Neuronal stem cell (in vitro differentiated cells): ENCODE data around the gene INAFM2.
A peak's percentile ranks its signal among the peaks of the same experiment; 100 is the strongest.

Experiments
- DNase-seq: peaks from one replicate; pipeline ENCODE4 v3.0.0-alpha.2; 2013; ENCODE audit warnings: low spot score
- H2AFZ ChIP-seq: one replicate; pipeline ENCODE4 v1.6.1; 2013; ENCODE audit warnings: mild to moderate bottlenecking, low read length, inconsistent platforms
- H2AK5ac ChIP-seq: 2 replicates; pipeline ENCODE4 v1.6.1; 2013; ENCODE audit warnings: low read depth, mild to moderate bottlenecking, inconsistent platforms, low read length, moderate library complexity, mixed read lengths
- H2BK120ac ChIP-seq: 2 replicates; pipeline ENCODE4 v1.6.1; 2013; ENCODE audit warnings: low read depth, mild to moderate bottlenecking, inconsistent platforms, low read length, moderate library complexity, mixed read lengths
- H2BK12ac ChIP-seq: one replicate; pipeline ENCODE4 v1.6.1; 2013; ENCODE audit warnings: low read length, inconsistent platforms
- H2BK15ac ChIP-seq: 2 replicates; pipeline ENCODE4 v1.6.1; 2013; ENCODE audit warnings: mild to moderate bottlenecking, low read length, inconsistent platforms, mixed read lengths
- H2BK5ac ChIP-seq: one replicate; pipeline ENCODE4 v1.6.1; 2013; ENCODE audit warnings: inconsistent platforms, mild to moderate bottlenecking, low read length, moderate library complexity
- H3K14ac ChIP-seq: one replicate; pipeline ENCODE4 v1.6.1; 2013; ENCODE audit warnings: low read length, inconsistent platforms
- H3K18ac ChIP-seq: 2 replicates; pipeline ENCODE4 v1.6.1; 2013; ENCODE audit warnings: low read length, inconsistent platforms
- H3K23ac ChIP-seq: 2 replicates; pipeline ENCODE4 v1.6.1; 2013; ENCODE audit warnings: low read depth, mild to moderate bottlenecking, mixed read lengths, low read length, inconsistent platforms; ENCODE audit not compliant: poor library complexity
- H3K27ac ChIP-seq: replicated peaks from 3 replicates; pipeline ENCODE4 v1.5.1; 2013; ENCODE audit warnings: low read length, inconsistent platforms
- H3K27me3 ChIP-seq, 3 experiments: 2 replicates each; pipeline ENCODE4 v1.6.1; 2013; ENCODE audit warnings: low read length in 3 of 3, mild to moderate bottlenecking in 2 of 3, inconsistent platforms in 1 of 3, low read depth in 1 of 3, mixed read lengths in 1 of 3, moderate library complexity in 1 of 3; ENCODE audit not compliant: control insufficient read depth in 3 of 3, insufficient read depth in 3 of 3
- H3K36me3 ChIP-seq, 2 donors: replicated peaks in 1 of 2; 2 replicates each; pipeline ENCODE4 v1.6.1; 2013; ENCODE audit warnings: low read length in 2 of 2; ENCODE audit not compliant: control insufficient read depth in 2 of 2, insufficient read depth in 2 of 2
- H3K4ac ChIP-seq: 2 replicates; pipeline ENCODE4 v1.6.1; 2013; ENCODE audit warnings: inconsistent platforms, mild to moderate bottlenecking, low read length, moderate library complexity
- H3K4me1 ChIP-seq, 2 donors: 1 replicate in 1 of 2; 2 replicates in 1 of 2; pipeline ENCODE4 v1.6.1; 2013; ENCODE audit warnings: low read length in 2 of 2, low read depth in 1 of 2; ENCODE audit not compliant: control insufficient read depth in 2 of 2, insufficient read depth in 1 of 2
- H3K4me2 ChIP-seq: one replicate; pipeline ENCODE4 v1.6.1; 2013; ENCODE audit warnings: mild to moderate bottlenecking, low read length, inconsistent platforms; ENCODE audit not compliant: insufficient read depth, poor library complexity, severe bottlenecking
- H3K4me3 ChIP-seq, 2 donors: 2 replicates each; pipeline ENCODE4 v1.5.1; 2013; ENCODE audit warnings: low read length in 2 of 2, mild to moderate bottlenecking in 2 of 2, inconsistent platforms in 1 of 2, moderate library complexity in 1 of 2
- H3K79me1 ChIP-seq: one replicate; pipeline ENCODE4 v1.6.1; 2013; ENCODE audit warnings: low read depth, mild to moderate bottlenecking, inconsistent platforms, low read length, moderate library complexity
- H3K9ac ChIP-seq: one replicate; pipeline ENCODE4 v1.6.1; 2013; ENCODE audit warnings: mild to moderate bottlenecking, low read depth, low read length, inconsistent platforms; ENCODE audit not compliant: poor library complexity
- H3K9me3 ChIP-seq, 2 donors: replicated peaks in 1 of 2; 2 replicates each; pipeline versions ENCODE3 to v1.6.1; 2013; ENCODE audit warnings: low read length in 2 of 2, mild to moderate bottlenecking in 2 of 2, inconsistent platforms in 1 of 2, low read depth in 1 of 2, mixed read lengths in 1 of 2, moderate library complexity in 1 of 2; ENCODE audit not compliant: control insufficient read depth in 2 of 2, insufficient read depth in 1 of 2
- H4K8ac ChIP-seq: one replicate; pipeline ENCODE4 v1.6.1; 2013; ENCODE audit warnings: low read depth, mild to moderate bottlenecking, inconsistent platforms, low read length, moderate library complexity
- H4K91ac ChIP-seq: one replicate; pipeline ENCODE4 v1.6.1; 2013; ENCODE audit warnings: low read length, low read depth, mild to moderate bottlenecking, inconsistent platforms; ENCODE audit not compliant: poor library complexity
- WGBS, 2 donors: extraction: QIAGEN DNeasy Blood & Tissue Kit; methylation state at CpG; one replicate each; pipeline ENCODE4 v1.1.7; 2013; ENCODE audit warnings: missing lambda C conversion rate in 2 of 2, mixed read lengths in 1 of 2; ENCODE audit not compliant: insufficient read length in 2 of 2, insufficient replicate concordance in 1 of 2; ENCODE audit errors: extremely low coverage in 2 of 2; 5-methylcytosine and 5-hydroxymethylcytosine counted together

Gene INAFM2

DNA sequence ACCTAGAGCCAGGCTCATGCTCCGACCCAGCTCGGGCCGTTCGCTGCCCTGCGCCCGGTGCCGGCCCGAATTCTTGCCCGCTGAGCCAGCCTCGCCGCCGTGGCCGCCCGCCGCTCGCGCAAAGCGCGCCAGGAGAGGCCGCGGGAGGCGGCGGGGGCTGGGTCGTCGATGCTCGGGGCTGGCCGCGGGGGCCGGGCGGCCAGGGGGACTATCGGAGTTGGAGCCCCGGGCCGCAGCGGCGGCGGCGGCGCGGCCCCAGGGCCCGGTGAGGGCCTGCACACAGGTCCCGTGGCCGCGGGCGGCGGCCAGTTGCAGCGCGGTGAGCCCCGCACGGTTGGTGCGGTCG lies 41.7 kb upstream of the INAFM2 start:
- Histone ChIP-seq H2BK5ac (peak overlapping the region; percentile 79), H3K4ac (no peak overlapping the region), H3K36me3 (no peaks in the 10 kb centered on the region), H2AK5ac (peak overlapping the region; percentile 64), H2BK15ac (peak overlapping the region; percentile 62), H4K8ac (no peak overlapping the region), H3K9me3 (peaks cover 0 to 7% of the 10 kb centered on the region in 2 donors), H3K23ac (peak overlapping the region; percentile 77), H3K4me3 (peak overlapping the region in 1 of 2 donors; percentile 79), H3K4me1 (peaks cover 14 to 43% of the 10 kb centered on the region in 2 donors), H3K14ac (no peak overlapping the region), H3K9ac (no peak overlapping the region), H3K27me3 (peaks cover 0 to 64% (median 40%) of the 10 kb centered on the region in 3 experiments), H3K27ac (no peak overlapping the region), H3K79me1 (no peaks in the 10 kb centered on the region), H3K18ac (peak overlapping the region; percentile 38), H2BK12ac (no peak overlapping the region), H2AFZ (no peak overlapping the region), H4K91ac (no peak overlapping the region), H3K4me2 (peak overlapping the region; percentile 99), H2BK120ac (peak overlapping the region; percentile 37)
- WGBS, 2 donors = no CpG with 5 or more reads among the region's 51 CpGs
- no peak for DNase-seq

DNA sequence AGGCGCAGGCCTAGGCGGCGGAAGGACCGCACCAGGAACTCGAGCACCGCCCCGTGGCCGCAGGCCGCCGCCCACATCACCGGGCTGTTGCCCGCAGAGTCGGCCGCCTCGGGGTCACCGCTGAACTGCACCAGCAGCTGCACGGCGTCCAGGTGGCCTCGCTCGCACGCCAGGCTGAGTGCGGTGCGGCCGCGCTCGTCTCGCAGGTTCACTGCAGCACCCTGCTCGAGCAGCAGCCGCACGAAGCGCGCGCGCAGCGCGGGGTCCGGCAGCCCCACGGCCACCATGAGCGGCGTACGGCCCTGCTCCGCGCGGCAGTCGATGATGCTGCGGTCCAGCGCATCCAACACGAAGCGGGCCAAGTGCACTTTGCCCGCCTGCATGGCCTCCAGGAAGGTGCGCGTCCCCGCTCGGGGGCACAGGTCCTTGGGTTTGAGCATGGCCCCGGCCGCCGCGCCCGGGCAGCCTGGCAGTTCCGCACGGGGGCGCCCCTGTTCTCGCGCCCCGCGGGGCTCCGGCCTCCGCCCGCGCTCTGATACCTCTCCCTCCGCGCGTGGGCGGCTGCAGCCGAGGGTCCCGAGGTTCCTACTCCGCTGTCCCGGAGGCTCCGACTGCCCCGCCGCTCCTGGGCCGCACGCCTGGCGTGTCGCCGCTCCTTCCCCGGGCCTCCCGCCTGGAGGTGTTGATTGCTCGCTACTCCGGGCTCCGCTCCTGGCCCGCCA lies 41.2 kb upstream of the INAFM2 start:
- no peak overlapping the region for H3K14ac ChIP-seq
- H4K91ac ChIP-seq = no peak overlapping the region
- H3K4ac ChIP-seq = no peak overlapping the region
- peaks cover 0 to 7% of the 10 kb centered on the region in 2 donors for H3K9me3 ChIP-seq
- peaks cover 14 to 47% of the 10 kb centered on the region in 2 donors for H3K4me1 ChIP-seq
- DNase-seq = no peak
- H3K4me2 ChIP-seq = peak overlapping the region; percentile 99
- no peaks in the 10 kb centered on the region for H3K79me1 ChIP-seq
- peak overlapping the region; percentile 86 for H3K9ac ChIP-seq
- H4K8ac ChIP-seq = no peak overlapping the region
- peak overlapping the region; percentile 43 for H2AK5ac ChIP-seq
- H3K27me3 ChIP-seq = peaks cover 0 to 64% (median 40%) of the 10 kb centered on the region in 3 experiments
- peak overlapping the region in 1 of 2 donors; percentile 79 for H3K4me3 ChIP-seq
- WGBS, 2 donors = no CpG with 5 or more reads among the region's 92 CpGs
- H3K36me3 ChIP-seq = no peaks in the 10 kb centered on the region
- no peak overlapping the region for H2BK120ac ChIP-seq
- no peak overlapping the region for H2BK12ac ChIP-seq
- H2BK5ac ChIP-seq = peak overlapping the region; percentile 56
- peak overlapping the region; percentile 74 for H3K18ac ChIP-seq
- no peak overlapping the region for H2AFZ ChIP-seq
- peak overlapping the region; percentile 70 for H3K23ac ChIP-seq
- no peak overlapping the region for H2BK15ac ChIP-seq
- no peak overlapping the region for H3K27ac ChIP-seq

DNA sequence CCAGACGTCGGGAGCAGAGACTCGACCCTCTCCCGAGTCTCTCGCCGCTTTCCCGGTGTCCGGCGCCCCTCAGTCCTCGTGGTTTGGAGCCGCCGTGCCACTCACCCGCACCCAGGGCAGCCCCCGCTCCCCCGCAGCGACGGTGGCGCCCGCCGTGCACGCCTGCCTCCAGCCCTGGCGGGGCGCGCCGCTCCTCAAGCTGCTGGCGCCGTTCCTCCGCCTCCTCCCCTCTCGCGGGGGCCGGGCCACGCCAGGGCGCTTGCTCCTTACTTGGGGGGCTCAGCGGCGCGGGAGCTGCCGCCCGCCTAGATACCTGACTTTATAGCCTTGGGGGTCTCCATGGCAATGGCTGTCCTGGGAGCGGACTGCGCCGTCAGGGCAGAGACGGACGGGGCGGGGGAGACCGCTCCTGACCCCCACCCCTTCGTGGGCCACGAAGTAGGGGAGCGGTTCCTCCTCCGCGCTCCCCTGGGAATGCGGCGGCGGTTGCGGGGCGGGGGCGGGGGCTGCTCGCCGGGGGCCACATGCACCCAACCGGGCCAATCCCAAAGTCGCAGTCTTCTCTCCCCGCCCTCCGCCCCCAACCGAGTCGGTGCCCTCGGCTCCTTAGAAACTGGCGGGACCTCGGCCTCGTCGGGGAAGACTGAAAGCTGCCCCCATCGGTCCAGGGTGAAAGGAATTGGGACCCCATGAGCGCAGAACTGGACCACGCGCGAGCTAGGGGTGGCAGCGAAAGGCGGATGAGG lies 40.5 kb upstream of the INAFM2 start, which contains the start of gene ANKRD63:
Gene ANKRD63, minus strand, starts transcription at position 196 of the 746 bp plus-strand sequence. CDS start 478 bp downstream, outside the sequence.
- DNase-seq = no peak
- no peak within 1 kb of the TSS for H4K8ac ChIP-seq
- peak within 1 kb of the TSS; percentile 62 for H2BK15ac ChIP-seq
- H3K9ac ChIP-seq = peak within 1 kb of the TSS; percentile 86
- H3K23ac ChIP-seq = peak within 1 kb of the TSS; percentile 70
- peaks cover 14 to 44% of the 10 kb centered on the region in 2 donors for H3K4me1 ChIP-seq
- H2BK12ac ChIP-seq = no peak within 1 kb of the TSS
- no peak within 1 kb of the TSS for H3K14ac ChIP-seq
- H2AK5ac ChIP-seq = peak within 1 kb of the TSS; percentile 68
- peak within 1 kb of the TSS; percentile 37 for H2BK120ac ChIP-seq
- H3K4me3 ChIP-seq = peak within 1 kb of the TSS in 1 of 2 donors; percentile 79
- H3K18ac ChIP-seq = peak within 1 kb of the TSS; percentile 74
- peak within 1 kb of the TSS; percentile 56 for H2BK5ac ChIP-seq
- no peak within 1 kb of the TSS for H2AFZ ChIP-seq
- no CpG with 5 or more reads among the region's 76 CpGs for WGBS, 2 donors
- peaks cover 0 to 63% (median 40%) of the 10 kb centered on the region in 3 experiments for H3K27me3 ChIP-seq
- H3K9me3 ChIP-seq = peaks cover 0 to 7% of the 10 kb centered on the region in 2 donors
- no peaks in the 10 kb centered on the region for H3K36me3 ChIP-seq
- H4K91ac ChIP-seq = no peak within 1 kb of the TSS
- no peak within 1 kb of the TSS for H3K4ac ChIP-seq
- H3K4me2 ChIP-seq = peak within 1 kb of the TSS; percentile 99
- no peaks in the 10 kb centered on the region for H3K79me1 ChIP-seq
- no peak within 1 kb of the TSS for H3K27ac ChIP-seq
